GM19328 (cell line): Measurements from ENCODE around the gene ZNF44.

Experiments used
- ATAC-seq: cut with Tn5 transposase; IDR thresholded peaks from one replicate; pipeline ENCODE4 v1.9.1; 2021; ENCODE audit warnings: mild to moderate bottlenecking, moderate library complexity; ENCODE audit not compliant: unreplicated experiment

The ZNF44 gene

GRCh38 chr19:12265921-12266704, 28.6 kb downstream of the ZNF44 start:
- no peak for ATAC-seq

GRCh38 chr19:12261554-12261953, 33.1 kb downstream of the ZNF44 start:
- no peak for ATAC-seq

GRCh38 chr19:12260861-12261260, 33.8 kb downstream of the ZNF44 start:
- no peak for ATAC-seq

DNA sequence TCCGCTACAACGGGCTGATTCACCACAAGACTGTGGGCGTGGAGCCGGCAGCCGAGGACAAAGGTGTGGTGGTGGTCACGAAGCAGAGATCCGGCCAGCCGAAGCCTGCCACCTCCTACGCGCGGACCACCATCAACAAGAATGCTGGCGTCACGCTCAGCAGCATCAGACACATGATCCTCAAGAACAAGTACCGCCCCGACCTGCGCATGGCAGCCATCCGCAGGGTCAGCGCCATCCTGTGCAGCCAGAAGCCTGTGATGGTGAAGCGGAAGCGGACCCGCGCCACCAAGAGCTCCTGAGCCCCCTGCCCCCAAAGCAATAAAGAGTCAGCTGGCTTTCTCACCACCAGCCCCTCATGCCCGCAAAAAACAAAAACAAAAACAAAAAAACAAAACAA, 34.4 kb downstream of the ZNF44 start:
- ATAC-seq, result no peak

- no peak for ATAC-seq
These were observed 39.3 kb downstream of the ZNF44 start for GRCh38 chr19:12255372-12255771.

- no peak for ATAC-seq
These were observed 47.0 kb downstream of the ZNF44 start for GRCh38 chr19:12247644-12248222.

DNA sequence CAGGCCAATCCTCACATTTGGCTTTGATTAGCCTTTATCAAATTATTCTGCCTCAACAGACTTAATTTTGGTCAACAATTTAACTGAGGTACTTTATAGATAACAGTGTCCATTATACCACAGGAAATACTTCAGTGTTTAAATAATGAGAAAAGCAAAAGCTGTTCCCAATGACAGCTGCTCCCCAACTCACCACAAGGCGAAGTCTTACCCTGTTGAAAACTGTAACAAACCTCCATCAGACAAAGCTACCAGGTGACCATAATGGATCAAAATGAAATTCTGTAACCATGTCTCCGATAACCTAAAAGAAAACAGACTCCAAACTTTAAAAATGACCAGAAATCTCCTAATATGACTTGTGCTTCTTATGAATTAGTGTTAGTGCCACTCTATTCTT, 50.3 kb downstream of the ZNF44 start:
- ATAC-seq, result no peak

DNA sequence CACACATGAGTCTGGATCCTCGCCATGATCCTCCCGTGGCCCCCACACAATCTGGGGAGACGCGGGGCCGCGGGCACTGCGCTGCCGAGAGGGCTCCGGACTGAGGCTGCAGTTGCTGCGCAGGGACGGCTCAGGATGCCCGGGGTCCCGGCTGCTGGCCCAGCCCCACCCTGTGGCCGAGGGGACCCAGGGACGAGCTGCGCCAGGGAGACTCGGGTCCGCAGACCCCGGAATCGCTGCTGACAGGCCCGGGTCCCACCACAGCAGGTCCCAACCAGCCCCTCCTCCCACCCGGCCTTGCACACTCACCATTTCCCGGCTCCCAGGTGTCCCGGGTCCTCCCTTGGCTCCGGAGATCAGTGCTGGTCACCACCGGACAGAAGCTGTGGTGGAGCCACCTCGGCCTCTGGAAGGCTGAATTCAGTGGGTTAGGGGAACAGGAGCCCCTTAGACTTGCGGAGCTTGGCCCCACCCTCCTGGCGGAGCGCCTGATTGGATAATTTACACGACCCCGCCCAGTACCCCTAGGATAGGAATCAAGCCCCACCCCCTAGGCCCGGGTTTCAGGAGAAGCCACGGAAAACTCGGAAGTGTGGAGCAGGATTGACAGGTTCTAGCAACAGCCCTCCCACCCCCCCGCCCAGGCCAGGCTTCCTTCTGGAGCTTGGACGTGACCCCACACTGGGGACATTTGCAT, 57.4 kb downstream of the ZNF44 start:
- ATAC-seq, result no peak

- no peak for ATAC-seq
These were observed 61.7 kb downstream of the ZNF44 start for GRCh38 chr19:12232961-12233360.

DNA sequence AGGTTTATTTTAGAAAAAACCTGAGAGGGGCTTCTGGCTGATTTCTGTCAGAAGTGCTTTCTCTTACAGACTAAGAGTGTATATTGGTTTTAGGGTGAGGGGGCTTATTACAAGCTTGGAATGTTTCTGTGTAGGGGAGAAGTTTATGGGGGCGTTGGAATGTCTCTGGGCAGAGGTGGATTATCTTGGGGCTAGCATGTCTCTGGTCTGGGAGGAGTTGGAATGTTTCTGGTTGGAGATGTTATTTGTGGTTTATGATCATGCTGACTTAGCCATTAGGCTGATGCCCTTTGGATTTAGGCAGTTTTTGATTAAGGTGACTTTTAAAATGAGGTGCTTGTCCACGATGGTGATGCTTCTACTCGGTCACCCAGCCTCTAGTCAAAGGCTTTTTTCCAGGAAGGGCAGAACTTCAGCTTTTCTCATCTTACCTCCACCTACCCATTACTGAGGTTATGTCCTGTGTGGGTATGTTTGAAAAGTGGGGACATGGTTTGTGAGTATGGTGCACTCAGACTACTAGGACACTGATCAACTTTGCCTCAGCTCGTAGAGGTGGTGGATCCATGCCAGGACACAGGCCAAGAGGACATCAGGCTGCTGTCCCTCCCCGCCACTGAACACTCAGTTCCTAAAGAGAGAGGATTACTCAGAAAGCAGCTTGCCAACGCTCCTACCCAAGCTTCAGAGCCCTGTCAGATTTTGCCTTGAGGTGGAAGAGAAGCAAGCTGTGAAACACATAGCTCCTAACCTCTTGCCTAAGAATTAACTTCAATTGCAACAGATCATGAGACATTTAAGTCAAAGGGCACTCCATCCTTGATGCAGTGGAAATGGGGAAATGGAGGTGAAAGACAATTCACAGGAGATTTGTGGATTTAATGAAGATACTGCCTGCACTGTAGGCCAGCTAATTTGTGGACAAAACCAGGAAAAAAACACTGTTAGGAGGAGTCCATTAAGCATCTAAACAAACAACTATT, 63.6 kb downstream of the ZNF44 start:
- ATAC-seq, result no peak

- no peak for ATAC-seq
These were observed 64.7 kb downstream of the ZNF44 start for GRCh38 chr19:12229990-12230389.

DNA sequence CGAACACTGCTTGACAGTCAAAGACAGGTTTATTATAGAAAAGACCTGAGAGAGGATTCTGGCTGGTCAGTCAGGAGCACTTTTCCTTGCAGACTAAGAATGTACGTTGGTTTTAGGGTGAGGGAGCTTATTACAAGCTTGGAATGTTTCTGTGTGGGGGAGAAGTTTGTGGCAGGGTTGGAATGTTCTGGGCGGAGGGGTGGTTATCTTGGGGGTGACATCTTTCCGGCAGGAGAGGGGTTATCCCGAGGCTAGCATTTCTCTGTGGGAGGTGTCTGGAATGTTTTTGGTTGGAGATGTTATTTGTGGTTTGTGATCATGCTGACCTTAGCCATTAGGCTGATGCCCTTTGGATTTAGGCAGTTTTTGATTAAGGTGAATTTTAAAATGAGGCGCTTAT, 70.0 kb downstream of the ZNF44 start:
- no peak for ATAC-seq

GRCh38 chr19:12222980-12223630, 71.6 kb downstream of the ZNF44 start:
- ATAC-seq, result no peak
